Tibial nerve (tissue), 4 donors: Measurements from ENCODE around the gene TJAP1. TPM values are rescaled to one million over a fixed set of nuclear protein-coding genes. Genes with fewer than 3 reads are reported as not detected.

ENCODE experiments used
- DNase-seq, 2 donors: peaks; one replicate each; pipeline ENCODE4 v3.0.0-alpha.2; 2019; ENCODE audit warnings: low spot score in 2 of 2
- H3K27ac ChIP-seq, 4 donors: fragments of 200-600 bp; sonication (generic) in 3 of 4; one replicate each; pipeline ENCODE4 v1.5.1; 2017 to 2019; ENCODE audit warnings: mild to moderate bottlenecking in 1 of 4
- H3K27me3 ChIP-seq, 2 donors: fragments of 200-600 bp; sonication (generic) in 1 of 2; one replicate each; pipeline versions ENCODE4 v1.5.1 to v1.6.0; 2017 to 2019
- H3K36me3 ChIP-seq, 3 donors: fragments of 200-600 bp; sonication (generic); one replicate each; pipeline ENCODE4 v1.5.1; 2018 to 2019
- H3K4me1 ChIP-seq, 4 donors: fragments of 200-600 bp; sonication (generic) in 3 of 4; one replicate each; pipeline ENCODE4 v1.5.1; 2017 to 2019
- H3K4me3 ChIP-seq, 4 donors: fragments of 200-600 bp; sonication (generic) in 3 of 4; one replicate each; pipeline ENCODE4 v1.5.1; 2017 to 2019; ENCODE audit warnings: mild to moderate bottlenecking in 1 of 4, moderate library complexity in 1 of 4
- H3K9me3 ChIP-seq, 4 donors: fragments of 200-600 bp; sonication (generic) in 3 of 4; one replicate each; pipeline ENCODE4 v1.5.1; 2017 to 2019
- EP300 ChIP-seq, 2 donors: sonication (generic); formaldehyde crosslinking; IDR thresholded peaks; one replicate each; pipeline ENCODE4 v1.6.1; 2017; ENCODE audit warnings: antibody characterized with exemption in 2 of 2, mild to moderate bottlenecking in 1 of 2
- POLR2A ChIP-seq, 2 donors: fragments of 450-650 bp; IDR thresholded peaks; one replicate each; pipeline ENCODE4 v1.6.1; 2017; ENCODE audit warnings: antibody characterized with exemption in 2 of 2, mild to moderate bottlenecking in 2 of 2, moderate library complexity in 2 of 2
- WGBS, 2 donors: methylation state at CpG; one replicate each; pipeline ENCODE4 v1.1.5; 2018; 5-methylcytosine and 5-hydroxymethylcytosine counted together
- total RNA-seq, 4 donors: library from RNA; depleted of rRNA; stranded (reverse); fragments of >200 nt; gene quantifications; one replicate each; pipeline ENCODE4 v1.1.0, GENCODE V29; 2016
- TF ChIP-seq, protein P1 (sequence below), 5 experiments: fragments of 200-600 bp in 3 of 5; fragments of 450-650 bp in 2 of 5; sonication (generic) in 3 of 5; IDR thresholded peaks; one replicate each; pipeline ENCODE4 v1.5.1; 2016 to 2019; ENCODE audit warnings: antibody characterized with exemption in 5 of 5, mild to moderate bottlenecking in 3 of 5, moderate library complexity in 2 of 5

TJAP1 gene
- total RNA-seq, 4 donors from 2014 or later: 30.2 to 43.8 (median 32.3) TPM

DNA sequence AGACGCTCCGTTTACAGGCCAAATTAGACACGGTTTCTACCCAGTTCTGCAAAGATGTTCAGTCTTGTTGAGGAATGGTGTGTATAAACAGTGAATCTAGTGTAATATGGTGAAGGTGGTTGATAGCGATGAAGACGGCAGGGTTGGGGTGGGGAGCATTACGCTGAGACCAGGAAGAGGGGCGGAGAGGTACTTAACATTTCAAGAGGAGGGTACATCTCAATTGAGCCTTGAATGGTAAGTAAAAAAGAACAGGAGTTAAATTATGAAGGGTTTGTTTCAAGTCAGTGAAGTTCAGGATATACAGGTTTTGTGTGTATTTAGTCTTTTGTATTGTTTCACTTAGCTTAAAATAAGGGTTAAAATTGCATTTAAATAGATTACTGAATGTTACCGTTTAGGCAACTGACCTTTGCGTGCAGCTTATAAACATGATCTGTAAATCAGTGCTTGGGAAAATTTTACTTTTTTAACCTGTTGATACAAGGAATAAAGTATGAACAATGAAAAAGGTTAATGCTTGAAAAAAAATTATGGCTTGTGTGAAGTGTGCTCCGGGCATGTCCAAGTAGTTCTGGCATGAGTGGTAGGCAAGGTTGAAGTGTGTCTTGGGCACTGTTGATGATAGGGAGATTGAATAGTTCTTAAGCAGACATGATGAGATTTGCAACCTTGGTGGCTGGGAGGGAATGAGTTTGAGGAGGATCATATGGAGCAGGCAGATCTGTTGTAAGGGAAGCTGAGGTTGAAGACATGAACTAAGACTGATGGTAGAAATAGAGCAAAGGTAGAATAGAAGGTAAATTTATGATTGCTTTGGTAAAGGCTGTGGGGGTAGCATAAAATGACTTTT, 40.4 kb downstream of the TJAP1 start:
- H3K36me3 ChIP-seq: peaks cover 0 to 66% (median 41%) of the 10 kb centered on the region in 3 donors
- 5% methylated on average over 10 of the region's 10 CpGs for WGBS, 2 donors
- no peaks in the 10 kb centered on the region for H3K9me3 ChIP-seq
- H3K27me3 ChIP-seq: no peaks in the 10 kb centered on the region
- H3K4me3 ChIP-seq: peak overlapping the region; percentile 80 to 99 (median 94)
- TF ChIP-seq POLR2A (IDR thresholded peaks at IDR 0.05) (no peak), EP300 (IDR thresholded peaks at IDR 0.05) (no peak)
- peak overlapping the region; percentile 36 to 93 (median 76) for H3K27ac ChIP-seq
- peaks cover 0 to 46% (median 24%) of the 10 kb centered on the region in 4 donors for H3K4me1 ChIP-seq
- DNase-seq: no peak

DNA sequence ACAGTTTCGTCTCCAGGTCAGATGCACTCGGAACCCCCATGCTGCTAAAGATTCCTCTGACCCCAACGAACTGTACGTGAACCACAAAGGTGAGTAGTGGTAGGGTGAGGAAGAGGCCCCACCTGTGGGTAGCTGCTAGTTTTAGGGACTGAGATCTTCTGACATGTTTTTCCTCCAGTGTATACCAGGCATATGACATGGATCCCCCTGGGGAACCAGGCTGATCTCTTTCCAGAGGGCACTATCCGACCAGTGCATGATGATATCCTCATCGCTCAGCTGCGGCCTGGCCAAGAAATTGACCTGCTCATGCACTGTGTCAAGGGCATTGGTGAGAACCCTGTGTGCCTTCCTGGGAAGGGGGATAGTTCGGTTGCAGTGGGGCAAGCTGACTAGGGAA, 42.7 kb downstream of the TJAP1 start:
- peaks cover 0 to 67% (median 23%) of the 10 kb centered on the region in 3 donors for H3K36me3 ChIP-seq
- WGBS, 2 donors: 86 to 92% methylated on average over 4 to 8 of the region's 8 CpGs

DNA sequence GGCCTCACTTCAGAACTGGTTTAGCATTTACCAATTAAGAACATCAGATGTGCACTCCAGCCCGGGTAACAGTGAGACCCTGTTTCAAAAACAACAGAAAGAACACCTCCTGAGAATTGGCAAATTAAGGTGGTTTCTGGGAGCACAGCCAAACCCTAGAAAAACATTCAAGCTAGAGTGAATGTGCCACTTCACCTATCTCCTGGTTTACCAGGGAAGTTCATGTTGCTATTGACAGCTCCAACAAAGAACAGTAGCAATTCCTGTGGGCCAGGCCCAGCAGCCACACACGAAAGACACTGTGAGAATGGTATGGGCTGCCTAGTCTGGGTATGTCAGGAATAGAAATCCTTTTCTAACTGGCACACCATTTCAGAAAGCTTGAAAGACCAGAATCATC, 44.5 kb downstream of the TJAP1 start:
- Histone ChIP-seq H3K4me3 (no peak overlapping the region), H3K27ac (no peak overlapping the region), H3K36me3 (peaks cover 0 to 77% (median 30%) of the 10 kb centered on the region in 3 donors), H3K27me3 (no peaks in the 10 kb centered on the region), H3K4me1 (peaks cover 0 to 19% (median 11%) of the 10 kb centered on the region in 4 donors), H3K9me3 (no peaks in the 10 kb centered on the region)
- no peak for TF ChIP-seq EP300 (IDR thresholded peaks at IDR 0.05)
- WGBS, 2 donors: 68 to 80% methylated on average over 2 of the region's 2 CpGs
- no peak for DNase-seq

More for the DNA sequence above, 42.7 kb downstream of the TJAP1 start:
- Histone ChIP-seq H3K4me3 (no peak overlapping the region), H3K27me3 (no peaks in the 10 kb centered on the region), H3K4me1 (peaks cover 0 to 31% (median 21%) of the 10 kb centered on the region in 4 donors), H3K9me3 (no peaks in the 10 kb centered on the region), H3K27ac (no peak overlapping the region)
- TF ChIP-seq EP300 (IDR thresholded peaks at IDR 0.05) (no peak), POLR2A (IDR thresholded peaks at IDR 0.05) (no peak)
- DNase-seq: no peak

DNA sequence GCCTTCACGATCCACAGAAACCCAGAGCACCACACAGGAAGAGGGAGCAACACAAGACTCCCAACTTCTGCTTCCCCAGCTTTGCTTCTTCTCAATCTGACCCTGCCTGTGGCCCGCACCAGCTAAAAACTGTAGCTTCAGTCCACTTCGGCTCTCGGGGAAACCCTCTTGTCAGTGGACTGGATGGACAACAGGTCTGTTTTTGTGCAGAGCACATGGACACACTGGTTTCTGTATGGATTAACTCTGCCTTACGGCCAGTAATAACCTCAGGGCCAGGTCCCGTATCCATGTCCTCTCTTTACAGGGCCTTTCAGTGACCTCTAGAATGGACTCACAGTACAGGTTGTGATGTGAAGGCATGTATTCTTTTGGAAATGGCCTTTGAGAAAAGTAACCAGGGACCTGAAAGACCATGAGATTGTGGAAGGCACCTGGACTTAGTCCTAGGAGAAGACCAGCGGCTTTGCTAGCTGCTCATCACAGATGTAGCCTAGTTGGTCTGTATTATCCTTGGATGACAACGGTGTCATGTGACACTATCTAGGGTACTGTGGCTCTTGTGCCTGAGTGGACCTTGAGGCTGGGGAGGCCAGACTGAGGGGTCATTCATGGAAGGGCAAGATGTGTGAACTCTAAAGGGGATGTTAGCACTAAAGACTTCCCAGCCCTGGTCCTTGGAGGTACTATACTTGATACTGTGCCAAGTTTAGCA, 45.3 kb downstream of the TJAP1 start:
- Histone ChIP-seq H3K9me3 (no peaks in the 10 kb centered on the region), H3K27ac (no peak overlapping the region), H3K4me1 (peaks cover 0 to 16% (median 10%) of the 10 kb centered on the region in 4 donors), H3K27me3 (no peaks in the 10 kb centered on the region), H3K4me3 (no peak overlapping the region), H3K36me3 (peaks cover 0 to 86% (median 30%) of the 10 kb centered on the region in 3 donors)
- DNase-seq: no peak
- 84 to 85% methylated on average over 8 of the region's 8 CpGs for WGBS, 2 donors
- TF ChIP-seq EP300 (IDR thresholded peaks at IDR 0.05) (no peak), POLR2A (IDR thresholded peaks at IDR 0.05) (no peak)
- TF ChIP-seq, protein P1, sequence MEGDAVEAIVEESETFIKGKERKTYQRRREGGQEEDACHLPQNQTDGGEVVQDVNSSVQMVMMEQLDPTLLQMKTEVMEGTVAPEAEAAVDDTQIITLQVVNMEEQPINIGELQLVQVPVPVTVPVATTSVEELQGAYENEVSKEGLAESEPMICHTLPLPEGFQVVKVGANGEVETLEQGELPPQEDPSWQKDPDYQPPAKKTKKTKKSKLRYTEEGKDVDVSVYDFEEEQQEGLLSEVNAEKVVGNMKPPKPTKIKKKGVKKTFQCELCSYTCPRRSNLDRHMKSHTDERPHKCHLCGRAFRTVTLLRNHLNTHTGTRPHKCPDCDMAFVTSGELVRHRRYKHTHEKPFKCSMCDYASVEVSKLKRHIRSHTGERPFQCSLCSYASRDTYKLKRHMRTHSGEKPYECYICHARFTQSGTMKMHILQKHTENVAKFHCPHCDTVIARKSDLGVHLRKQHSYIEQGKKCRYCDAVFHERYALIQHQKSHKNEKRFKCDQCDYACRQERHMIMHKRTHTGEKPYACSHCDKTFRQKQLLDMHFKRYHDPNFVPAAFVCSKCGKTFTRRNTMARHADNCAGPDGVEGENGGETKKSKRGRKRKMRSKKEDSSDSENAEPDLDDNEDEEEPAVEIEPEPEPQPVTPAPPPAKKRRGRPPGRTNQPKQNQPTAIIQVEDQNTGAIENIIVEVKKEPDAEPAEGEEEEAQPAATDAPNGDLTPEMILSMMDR (IDR thresholded peaks at IDR 0.05): no peak

DNA sequence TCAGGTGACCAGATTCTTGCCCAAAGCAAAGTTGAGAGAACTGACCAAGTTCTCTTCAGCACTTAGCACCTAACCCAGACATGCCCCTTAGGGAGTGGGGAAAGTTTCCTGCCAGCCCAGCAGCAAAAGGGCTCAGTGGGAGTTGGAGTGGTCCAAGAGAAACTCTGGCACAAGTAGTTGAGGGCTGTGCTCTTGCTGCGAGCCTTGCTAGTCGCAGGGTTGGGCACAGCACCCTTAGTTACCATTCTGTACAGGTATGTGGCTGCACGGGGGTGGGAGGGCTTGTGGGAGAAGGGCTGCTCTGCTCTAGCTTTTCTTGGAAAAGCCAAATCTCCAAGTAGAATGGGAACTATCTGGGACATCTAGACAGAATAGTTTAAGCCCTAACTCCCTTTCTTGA, 45.9 kb downstream of the TJAP1 start:
- Histone ChIP-seq H3K9me3 (no peaks in the 10 kb centered on the region), H3K4me1 (peaks cover 0 to 10% (median 4%) of the 10 kb centered on the region in 4 donors), H3K4me3 (no peak overlapping the region), H3K27me3 (no peaks in the 10 kb centered on the region), H3K36me3 (peaks cover 0 to 92% (median 30%) of the 10 kb centered on the region in 3 donors), H3K27ac (no peak overlapping the region)
- 79 to 82% methylated on average over 3 of the region's 3 CpGs for WGBS, 2 donors
- no peak for DNase-seq
- TF ChIP-seq EP300 (IDR thresholded peaks at IDR 0.05) (no peak), POLR2A (IDR thresholded peaks at IDR 0.05) (no peak)
- TF ChIP-seq, protein P1 (IDR thresholded peaks at IDR 0.05): no peak

DNA sequence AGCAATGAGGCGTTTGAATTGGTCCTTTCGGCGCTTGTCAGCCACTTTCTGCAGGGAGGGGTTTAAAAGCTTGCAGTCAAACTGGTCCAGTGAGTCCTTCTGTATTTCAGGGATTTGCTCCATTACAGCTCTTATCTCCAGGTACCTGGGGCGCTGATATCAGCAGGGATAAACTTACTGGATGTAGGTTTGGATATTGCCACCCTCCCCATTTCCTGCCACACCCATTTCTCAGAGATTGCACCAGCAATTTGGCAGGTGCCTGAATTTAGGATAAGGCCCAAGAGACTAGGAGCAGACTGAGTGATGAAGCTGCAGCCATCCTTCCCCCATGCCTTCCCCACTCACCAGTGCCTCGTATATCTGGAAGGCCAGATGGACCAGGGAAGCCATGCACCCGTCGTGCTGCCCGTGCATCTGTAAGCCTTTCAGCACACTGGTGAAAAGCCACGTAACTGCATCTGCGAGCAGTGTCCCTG, 47.2 kb downstream of the TJAP1 start:
- H3K4me3 ChIP-seq: no peak overlapping the region
- no peaks in the 10 kb centered on the region for H3K27me3 ChIP-seq
- no peak overlapping the region for H3K27ac ChIP-seq
- no peaks in the 10 kb centered on the region for H3K9me3 ChIP-seq
- WGBS, 2 donors: 87 to 88% methylated on average over 10 of the region's 10 CpGs
- DNase-seq: no peak
- H3K36me3 ChIP-seq: peaks cover 0 to 100% (median 30%) of the 10 kb centered on the region in 3 donors
- TF ChIP-seq EP300 (IDR thresholded peaks at IDR 0.05) (no peak), POLR2A (IDR thresholded peaks at IDR 0.05) (no peak)
- TF ChIP-seq, protein P1 (IDR thresholded peaks at IDR 0.05): no peak
- no peaks in the 10 kb centered on the region for H3K4me1 ChIP-seq
